Measurements from ENCODE around the gene REV3L. TPM values are rescaled to one million over a fixed set of nuclear protein-coding genes. Genes with fewer than 3 reads are reported as not detected.

Gene REV3L
- total and polyA plus RNA-seq, 2 of the 13 experiments (the other 11 are each of a cell fraction or from before 2014, with no cell fraction given), result 12.8 to 31.3 TPM

GRCh38 chr6:111307275-111307858 lies 175.7 kb downstream of the REV3L start:
- CTCF ChIA-PET (ENCODE audit: low intra/inter-chr PET ratio, low total read pairs), result no interaction called here
- intact Hi-C loops (cut with micrococcal nuclease; ENCODE audit: unreplicated experiment) (no loop called here), in situ Hi-C loops (cut with HindIII; ENCODE audit: extremely low pct_ligation_motif_present, low pct_unique_long_range_greater_than_20kb) (no loop called here)
- Histone ChIP-seq H3K27me3 (ENCODE audit: control insufficient read depth in 1 of 2, insufficient read depth in 2 of 2, low read length in 2 of 2) (no peaks in the 10 kb centered on the region), H3K9me3 (ENCODE audit: low read length) (no peaks in the 10 kb centered on the region), H3K4me3 (replicated peaks in 1 of 3; ENCODE audit: insufficient read depth in 1 of 3, low read depth in 2 of 3, low read length in 3 of 3) (no peak overlapping the region), H2AFZ (ENCODE audit: low read length) (no peak overlapping the region), H4K20me1 (ENCODE audit: insufficient read depth, low read length) (no peaks in the 10 kb centered on the region), H3K36me3 (replicated peaks in 1 of 2; ENCODE audit: control insufficient read depth in 1 of 2, insufficient read depth in 2 of 2, low read length in 2 of 2) (peaks cover 14 to 40% of the 10 kb centered on the region in 2 experiments), H3K79me2 (ENCODE audit: insufficient read depth, low read length) (no peaks in the 10 kb centered on the region), H3K4me1 (ENCODE audit: insufficient read depth, low read length) (no peaks in the 10 kb centered on the region), H3K9ac (ENCODE audit: insufficient read depth, low read depth, low read length) (no peak overlapping the region), H3K4me2 (ENCODE audit: low read depth, low read length) (no peak overlapping the region), H3K27ac (ENCODE audit: extremely low read length, insufficient read depth, low read length) (no peak overlapping the region)
- BruUV-seq (replicated peaks), result no TSS peak
- POLR2A ChIA-PET, result no interaction called here
- 93% methylated on average over 7 of the region's 7 CpGs for WGBS (ENCODE audit: low lambda C conversion rate)
- ATAC-seq, result no peak
- FAIRE-seq, result peak; percentile 15
- DNase-seq (ENCODE audit: low spot score), result no peak
- no peak for TF ChIP-seq CERS6 (CRISPR knock-in tag; IDR thresholded peaks at IDR 0.05)
- no peak for TF ChIP-seq EP300 (IDR thresholded peaks at IDR 0.05; ENCODE audit: low read depth in 2 of 2, low read length in 2 of 2)
- no peak for TF ChIP-seq EP300 (CRISPR knock-in tag; IDR thresholded peaks at IDR 0.05; ENCODE audit: borderline replicate concordance)
- TF ChIP-seq PHF21A (CRISPR knock-in tag; IDR thresholded peaks at IDR 0.05), result no peak
- TF ChIP-seq POLR2G (IDR thresholded peaks at IDR 0.05; ENCODE audit: low read depth, low read length), result no peak
- no peak for TF ChIP-seq ZNF766 (CRISPR knock-in tag; IDR thresholded peaks at IDR 0.05; ENCODE audit: borderline replicate concordance)
- no peak for TF ChIP-seq HES4 (CRISPR knock-in tag; IDR thresholded peaks at IDR 0.05; ENCODE audit: borderline replicate concordance)
- TF ChIP-seq ZNF609 (CRISPR knock-in tag; IDR thresholded peaks at IDR 0.05; ENCODE audit: borderline replicate concordance), result no peak
- no peak for TF ChIP-seq ZNF780A (CRISPR knock-in tag; IDR thresholded peaks at IDR 0.05)
- no peak for TF ChIP-seq NR2F1 (CRISPR knock-in tag; IDR thresholded peaks at IDR 0.05)
- no peak for TF ChIP-seq GRHL1 (CRISPR knock-in tag; conservative IDR thresholded peaks at IDR 0.05)
- peak; percentile 81; the same call in 1 of the 2 replicates for TF ChIP-seq ZNF24 (IDR thresholded peaks at IDR 0.05)
- no peak for TF ChIP-seq CAMTA2 (CRISPR knock-in tag; IDR thresholded peaks at IDR 0.05; ENCODE audit: borderline replicate concordance)
- TF ChIP-seq RBM22 (optimal IDR thresholded peaks at IDR 0.05; ENCODE audit: low read length), result peak; percentile 86
- no peak for TF ChIP-seq POLR2AphosphoS5 (IDR thresholded peaks at IDR 0.05; ENCODE audit: low read depth, low read length)
- no peak for TF ChIP-seq ZBTB38 (CRISPR knock-in tag; IDR thresholded peaks at IDR 0.05)

All from HepG2 (cell line).